ENCODE measurements around the gene CCN6. TPM values are rescaled to one million over a fixed set of nuclear protein-coding genes. Genes with fewer than 3 reads are reported as not detected.
"Not testable (repeated sequence)": the region's sequence is repeated elsewhere in the genome, so short reads cannot be mapped to it uniquely, and the experiment has no call there.

Gene CCN6
- total RNA-seq, 1 experiment from 2014 or later: not detected

DNA sequence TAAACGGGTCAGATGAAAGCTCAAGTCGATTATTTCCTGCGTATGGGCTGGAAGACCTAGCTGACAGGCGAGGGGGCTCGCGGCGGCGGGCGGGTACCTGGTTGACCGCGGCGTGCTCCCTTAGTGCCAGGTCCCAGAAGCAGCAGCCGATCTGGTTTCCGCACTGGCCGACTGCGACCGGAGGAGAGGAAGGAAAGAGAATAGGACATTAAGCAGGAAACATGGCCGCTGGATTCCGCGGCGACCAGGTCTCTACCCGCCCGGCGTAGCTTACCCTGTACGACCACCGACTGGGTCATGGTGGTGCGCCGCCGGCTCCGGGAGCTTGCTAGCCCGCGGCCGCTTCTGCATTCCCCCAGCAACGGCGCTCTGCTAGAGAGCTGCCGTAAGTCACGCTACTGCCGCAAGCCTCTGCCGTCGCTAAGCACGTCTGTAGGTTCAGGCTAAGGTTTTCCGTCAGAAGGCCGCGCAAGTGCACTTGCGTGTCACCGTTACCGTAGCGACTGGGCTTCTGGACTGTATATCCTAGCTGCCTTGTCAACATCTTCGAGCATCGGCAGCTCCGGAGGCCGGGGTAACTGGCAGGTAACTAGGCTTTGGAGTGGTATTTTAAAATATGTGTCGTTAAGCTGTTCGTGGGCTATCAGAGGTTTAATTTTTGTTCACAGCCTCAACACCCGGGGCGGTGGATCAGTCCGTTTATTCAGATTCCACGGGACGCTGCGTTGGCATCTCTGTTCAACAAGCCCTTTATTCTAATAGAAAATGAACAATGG is 33.4 kb downstream of the CCN6 start, which contains the start of the genes FAM229B and TUBE1:
FAM229B (plus strand) TSS at position 456 of the 776 bp plus-strand sequence. CDS start 11,693 bp downstream, outside the sequence.
TUBE1 (minus strand) TSS at position 347 of the 776 bp plus-strand sequence; CDS start at position 299, 48 bp downstream.
- peak; percentile 85 to 92 for DNase-seq (ENCODE audit: low read depth in 1 of 2, low spot score in 2 of 2)
- Histone ChIP-seq H3K36me3 (no peaks in the 10 kb centered on the region), H3K4me1 (replicated peaks) (0 out of 2 replicates have a peak, but pooled peaks cover 3% of the 10 kb centered on the region), H3K9me3 (replicated peaks) (no peaks in the 10 kb centered on the region), H3K27ac (peak within 1 kb of the TSS; percentile 7; the same call in 1 of the 2 replicates), H3K27me3 (replicated peaks) (no peaks in the 10 kb centered on the region), H3K4me3 (peak within 1 kb of the TSS; percentile 59)

DNA sequence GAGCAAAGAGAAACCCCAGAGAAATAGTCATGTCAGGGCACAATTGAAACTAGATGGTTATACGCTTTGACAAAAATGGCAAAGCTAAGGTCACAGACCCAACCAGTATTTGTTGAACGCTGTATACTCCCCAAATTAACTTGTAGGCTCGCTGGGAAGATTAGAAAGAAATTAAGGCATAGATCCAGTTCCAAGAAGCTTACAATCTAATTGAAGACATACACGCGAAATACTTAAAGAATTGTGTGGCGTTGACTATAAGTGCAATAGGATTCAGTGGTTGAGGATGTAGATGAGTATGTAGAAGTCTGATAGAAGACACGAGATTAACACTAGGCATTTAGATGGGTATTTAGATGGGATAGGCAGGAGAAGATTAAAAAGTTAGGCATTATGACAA is 34.0 kb downstream of the CCN6 start:
- Histone ChIP-seq H3K36me3 (no peaks in the 10 kb centered on the region), H3K27ac (peak overlapping the region; percentile 7; the same call in 1 of the 2 replicates), H3K4me1 (replicated peaks) (0 out of 2 replicates have a peak, but pooled peaks cover 3% of the 10 kb centered on the region), H3K9me3 (replicated peaks) (no peaks in the 10 kb centered on the region), H3K27me3 (replicated peaks) (no peaks in the 10 kb centered on the region), H3K4me3 (peak overlapping the region; percentile 59)
- no peak for DNase-seq (ENCODE audit: low read depth in 1 of 2, low spot score in 2 of 2)

DNA sequence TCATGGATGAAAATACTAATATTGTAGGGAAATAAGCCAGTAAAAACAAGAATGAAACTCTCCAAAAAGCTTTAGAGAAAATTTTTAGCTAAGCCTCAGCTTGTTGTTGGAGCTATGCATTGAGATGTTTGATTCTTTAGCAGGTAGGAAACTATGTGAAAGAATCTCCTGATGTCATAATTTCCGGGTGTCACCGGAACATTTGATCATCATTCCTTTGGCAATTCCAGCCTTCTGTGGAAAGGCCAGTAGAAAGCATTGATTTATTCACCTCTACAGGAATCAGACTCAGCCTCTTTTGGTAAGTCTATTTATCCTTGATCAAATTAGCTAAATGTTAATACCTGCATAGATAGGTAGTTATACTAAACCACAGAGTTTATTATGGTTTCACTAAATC is 43.0 kb downstream of the CCN6 start:
- no peaks in the 10 kb centered on the region for H3K4me1 ChIP-seq (replicated peaks)
- no peaks in the 10 kb centered on the region for H3K27me3 ChIP-seq (replicated peaks)
- no peak overlapping the region for H3K4me3 ChIP-seq
- no peak overlapping the region for H3K27ac ChIP-seq
- no peaks in the 10 kb centered on the region for H3K36me3 ChIP-seq
- no peaks in the 10 kb centered on the region for H3K9me3 ChIP-seq (replicated peaks)
- DNase-seq (ENCODE audit: low read depth in 1 of 2, low spot score in 2 of 2): no peak

DNA sequence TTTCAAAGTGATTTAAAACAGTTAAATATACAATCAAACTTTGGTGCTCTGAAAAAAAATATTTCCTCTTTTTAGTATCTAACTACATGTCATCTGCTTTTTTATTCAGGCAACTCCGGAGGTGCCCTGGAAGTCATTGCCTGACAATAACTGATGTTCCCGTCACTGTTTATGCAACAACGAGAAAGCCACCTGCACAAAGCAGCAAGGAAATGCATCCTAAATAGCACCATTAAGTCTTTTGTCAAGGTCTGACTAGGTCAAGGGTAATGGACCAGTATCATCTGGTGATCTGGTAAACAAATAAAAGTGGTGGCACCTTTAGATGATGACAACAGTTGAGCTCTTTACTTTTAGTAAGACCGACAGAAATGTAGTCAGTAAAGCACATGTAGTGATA is 46.7 kb downstream of the CCN6 start:
- Histone ChIP-seq H3K4me3 (no peak overlapping the region), H3K9me3 (replicated peaks) (no peaks in the 10 kb centered on the region), H3K27me3 (replicated peaks) (no peaks in the 10 kb centered on the region), H3K27ac (no peak overlapping the region), H3K4me1 (replicated peaks) (no peaks in the 10 kb centered on the region), H3K36me3 (no peaks in the 10 kb centered on the region)
- DNase-seq (ENCODE audit: low read depth in 1 of 2, low spot score in 2 of 2): no peak

DNA sequence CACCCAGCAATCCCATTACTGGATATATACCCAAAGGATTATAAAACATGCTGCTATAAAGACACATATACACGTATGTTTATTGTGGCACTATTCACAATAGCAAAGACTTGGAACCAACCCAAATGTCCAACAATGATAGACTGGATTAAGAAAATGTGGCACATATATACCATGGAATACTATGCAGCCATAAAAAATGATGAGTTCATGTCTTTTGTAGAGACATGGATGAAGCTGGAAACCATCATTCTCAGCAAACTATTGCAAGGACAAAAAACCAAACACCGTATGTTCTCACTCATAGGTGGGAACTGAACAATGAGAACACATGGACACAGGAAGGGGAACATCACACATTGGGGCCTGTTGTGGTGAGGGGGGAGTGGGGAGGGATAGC is 52.1 kb downstream of the CCN6 start:
- not testable (repeated sequence) for H3K27ac ChIP-seq; H3K36me3 ChIP-seq; H3K9me3 ChIP-seq (replicated peaks); H3K4me3 ChIP-seq; H3K4me1 ChIP-seq (replicated peaks); DNase-seq (ENCODE audit: low read depth in 1 of 2, low spot score in 2 of 2); H3K27me3 ChIP-seq (replicated peaks)

DNA sequence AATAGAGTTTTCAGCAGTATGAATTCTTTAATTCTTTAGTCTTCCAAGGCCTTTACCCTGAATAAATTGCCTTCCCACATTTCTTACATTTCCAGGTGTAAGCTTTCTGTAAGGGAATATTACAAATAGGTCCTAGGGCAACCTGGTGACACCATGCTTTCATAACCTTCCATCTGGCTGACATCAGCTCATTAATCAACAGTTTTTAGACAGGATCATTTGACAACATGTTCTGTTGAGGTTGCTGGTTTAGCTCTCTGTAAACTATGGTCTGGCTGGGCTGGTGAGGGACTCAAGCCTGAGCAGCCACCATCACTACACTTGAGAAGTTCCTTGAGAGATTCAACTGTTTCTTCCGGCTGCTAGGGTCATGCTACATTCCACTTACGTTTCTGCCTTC is 52.7 kb downstream of the CCN6 start:
- Histone ChIP-seq H3K36me3 (no peaks in the 10 kb centered on the region), H3K9me3 (replicated peaks) (no peaks in the 10 kb centered on the region), H3K4me1 (replicated peaks) (no peaks in the 10 kb centered on the region), H3K4me3 (no peak overlapping the region), H3K27ac (no peak overlapping the region), H3K27me3 (replicated peaks) (no peaks in the 10 kb centered on the region)
- DNase-seq (ENCODE audit: low read depth in 1 of 2, low spot score in 2 of 2): no peak

DNA sequence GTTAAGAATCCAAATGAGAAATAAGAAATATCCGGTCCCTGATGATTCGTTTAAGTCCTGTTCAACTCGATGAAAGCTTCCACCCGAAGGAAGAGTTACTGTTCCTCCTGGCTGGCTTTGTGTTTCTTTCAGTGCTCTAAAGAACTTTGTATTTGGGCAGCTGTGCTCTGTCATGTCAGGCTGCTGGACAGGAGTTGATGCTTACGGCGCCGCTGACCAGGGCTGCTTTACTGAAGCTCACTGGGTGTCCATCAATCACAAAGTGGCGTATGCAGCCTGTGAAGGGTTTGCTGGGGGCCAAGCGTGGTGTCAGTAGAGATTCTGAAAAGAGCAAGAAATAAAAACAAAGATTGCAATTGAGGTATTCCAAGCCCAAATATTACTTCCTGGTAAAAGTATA is 55.4 kb downstream of the CCN6 start:
- Histone ChIP-seq H3K4me1 (replicated peaks) (peaks cover 6% of the 10 kb centered on the region), H3K27me3 (replicated peaks) (no peaks in the 10 kb centered on the region), H3K27ac (no peak overlapping the region), H3K36me3 (no peaks in the 10 kb centered on the region), H3K4me3 (no peak overlapping the region), H3K9me3 (replicated peaks) (0 out of 2 replicates have a peak, but pooled peaks cover 3% of the 10 kb centered on the region)
- no peak for DNase-seq (ENCODE audit: low read depth in 1 of 2, low spot score in 2 of 2)

DNA sequence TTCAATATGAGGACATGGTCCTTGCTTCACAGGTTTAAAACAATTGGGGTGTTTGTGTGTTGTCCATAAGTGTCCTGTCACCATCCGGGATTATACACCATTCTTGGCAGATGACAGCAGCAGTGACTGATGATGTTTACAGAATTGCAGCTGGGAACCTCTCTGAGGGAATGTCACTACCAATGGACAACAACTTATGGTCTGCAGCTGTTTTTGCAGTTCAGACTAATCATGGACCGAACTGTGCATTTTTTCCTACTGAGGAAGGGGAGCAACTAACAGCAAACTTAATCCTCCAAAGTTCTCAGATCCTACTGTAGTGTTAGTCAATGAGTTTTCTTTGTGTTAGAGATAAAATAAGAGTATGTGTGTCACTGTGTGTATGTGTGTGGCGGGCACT is 59.5 kb downstream of the CCN6 start:
- Histone ChIP-seq H3K36me3 (no peaks in the 10 kb centered on the region), H3K9me3 (replicated peaks) (0 out of 2 replicates have a peak, but pooled peaks cover 3% of the 10 kb centered on the region), H3K4me1 (replicated peaks) (peaks cover 13% of the 10 kb centered on the region), H3K27ac (no peak overlapping the region), H3K27me3 (replicated peaks) (no peaks in the 10 kb centered on the region), H3K4me3 (no peak overlapping the region)
- DNase-seq (ENCODE audit: low read depth in 1 of 2, low spot score in 2 of 2): no peak

DNA sequence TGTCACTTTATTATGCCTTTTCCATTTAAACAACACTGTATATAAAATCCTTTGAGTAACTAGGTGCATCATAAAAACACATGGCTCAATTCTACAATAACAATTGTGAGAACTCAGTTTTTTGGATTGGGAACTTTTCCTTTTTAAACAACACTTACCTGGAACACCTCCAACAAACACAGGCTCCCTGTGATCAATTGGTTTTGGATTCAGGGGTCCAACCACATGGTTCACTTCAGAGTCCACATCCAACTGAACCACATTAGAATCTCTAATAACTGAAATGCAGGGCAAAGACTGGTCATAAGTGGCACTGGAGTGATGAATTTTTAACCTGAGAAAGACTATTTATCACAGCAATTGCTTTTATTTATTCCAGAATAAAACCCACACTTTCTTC is 60.0 kb downstream of the CCN6 start:
- DNase-seq (ENCODE audit: low read depth in 1 of 2, low spot score in 2 of 2): no peak
- H3K27me3 ChIP-seq (replicated peaks): no peaks in the 10 kb centered on the region
- no peak overlapping the region for H3K4me3 ChIP-seq
- H3K27ac ChIP-seq: no peak overlapping the region
- 0 out of 2 replicates have a peak, but pooled peaks cover 3% of the 10 kb centered on the region for H3K9me3 ChIP-seq (replicated peaks)
- peaks cover 13% of the 10 kb centered on the region for H3K4me1 ChIP-seq (replicated peaks)
- H3K36me3 ChIP-seq: no peaks in the 10 kb centered on the region

DNA sequence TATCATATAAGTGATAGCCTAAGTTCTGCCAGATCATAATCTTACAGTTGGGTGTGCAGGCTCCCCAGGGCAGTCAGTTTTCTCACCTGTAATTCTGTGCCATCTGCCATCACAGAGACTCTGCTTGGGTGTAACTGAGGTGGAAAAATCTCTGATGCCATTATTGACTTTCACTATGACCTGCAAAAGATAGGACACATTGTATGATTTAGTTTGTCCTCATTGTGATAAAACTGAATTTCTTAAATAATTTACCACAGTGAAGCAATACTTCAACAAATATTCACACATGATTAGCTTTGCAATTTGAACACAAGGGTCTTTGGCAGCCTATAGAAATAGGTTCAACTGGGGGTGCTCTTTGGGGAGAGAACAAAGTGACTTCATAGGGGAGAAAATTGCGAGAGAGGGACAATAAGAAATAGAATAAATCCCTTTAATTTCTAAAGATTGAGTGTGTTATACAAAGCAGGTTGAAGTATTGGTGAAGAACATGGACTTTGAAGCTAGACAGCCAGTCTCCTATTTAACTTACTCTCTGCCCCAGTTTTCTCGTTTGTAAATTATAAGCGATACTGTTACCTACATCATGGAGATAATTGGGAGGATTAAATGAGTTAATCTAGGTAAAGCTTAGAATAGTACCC is 60.8 kb downstream of the CCN6 start:
- H3K9me3 ChIP-seq (replicated peaks): 0 out of 2 replicates have a peak, but pooled peaks cover 3% of the 10 kb centered on the region
- no peak overlapping the region for H3K4me3 ChIP-seq
- no peaks in the 10 kb centered on the region for H3K27me3 ChIP-seq (replicated peaks)
- no peaks in the 10 kb centered on the region for H3K36me3 ChIP-seq
- H3K4me1 ChIP-seq (replicated peaks): peaks cover 13% of the 10 kb centered on the region
- no peak for DNase-seq (ENCODE audit: low read depth in 1 of 2, low spot score in 2 of 2)
- no peak overlapping the region for H3K27ac ChIP-seq

DNA sequence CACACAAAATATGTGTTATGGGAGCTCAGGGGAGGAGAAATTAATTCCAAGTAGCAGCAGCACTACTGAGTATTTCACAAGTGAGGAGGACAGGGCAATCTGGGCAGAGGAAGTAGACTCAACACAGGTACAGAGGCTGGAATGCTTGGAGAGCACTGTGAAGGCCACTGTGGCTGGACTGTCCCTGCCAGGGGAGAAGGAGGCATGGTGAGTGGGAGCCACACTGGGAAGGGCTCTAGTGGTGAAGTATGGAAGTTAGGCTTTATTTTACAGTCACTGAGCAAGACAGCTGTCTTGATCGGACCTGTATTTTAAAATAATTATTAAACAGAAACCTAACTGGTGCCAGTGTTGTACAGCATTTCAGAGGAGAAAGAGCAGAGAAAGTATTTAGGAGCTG is 62.3 kb downstream of the CCN6 start:
- Histone ChIP-seq H3K4me1 (replicated peaks) (peaks cover 13% of the 10 kb centered on the region), H3K27me3 (replicated peaks) (no peaks in the 10 kb centered on the region), H3K36me3 (no peaks in the 10 kb centered on the region), H3K4me3 (no peak overlapping the region), H3K9me3 (replicated peaks) (0 out of 2 replicates have a peak, but pooled peaks cover 3% of the 10 kb centered on the region), H3K27ac (no peak overlapping the region)
- no peak for DNase-seq (ENCODE audit: low read depth in 1 of 2, low spot score in 2 of 2)

DNA sequence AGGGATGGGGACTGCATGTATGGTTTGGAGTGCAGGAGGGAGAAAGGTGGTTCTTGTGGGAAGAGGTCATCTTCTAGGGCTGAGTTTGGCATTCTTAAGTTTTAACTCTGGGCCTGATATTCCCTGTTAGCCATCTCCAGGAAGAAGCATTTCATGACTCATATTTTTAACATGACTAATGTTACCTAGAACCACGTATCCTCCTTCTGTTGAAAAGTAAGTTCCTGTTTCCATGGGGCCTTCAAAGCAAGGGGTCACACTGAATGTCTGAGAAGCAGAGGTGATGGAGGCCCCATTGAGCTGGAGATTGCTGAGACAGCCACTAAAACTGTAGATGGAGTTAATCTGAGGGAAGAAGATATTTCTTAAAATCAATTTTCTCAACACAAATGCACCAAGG is 63.6 kb downstream of the CCN6 start:
- Histone ChIP-seq H3K27ac (no peak overlapping the region), H3K4me3 (no peak overlapping the region), H3K27me3 (replicated peaks) (no peaks in the 10 kb centered on the region), H3K9me3 (replicated peaks) (0 out of 2 replicates have a peak, but pooled peaks cover 3% of the 10 kb centered on the region), H3K36me3 (no peaks in the 10 kb centered on the region), H3K4me1 (replicated peaks) (peaks cover 13% of the 10 kb centered on the region)
- DNase-seq (ENCODE audit: low read depth in 1 of 2, low spot score in 2 of 2): no peak

DNA sequence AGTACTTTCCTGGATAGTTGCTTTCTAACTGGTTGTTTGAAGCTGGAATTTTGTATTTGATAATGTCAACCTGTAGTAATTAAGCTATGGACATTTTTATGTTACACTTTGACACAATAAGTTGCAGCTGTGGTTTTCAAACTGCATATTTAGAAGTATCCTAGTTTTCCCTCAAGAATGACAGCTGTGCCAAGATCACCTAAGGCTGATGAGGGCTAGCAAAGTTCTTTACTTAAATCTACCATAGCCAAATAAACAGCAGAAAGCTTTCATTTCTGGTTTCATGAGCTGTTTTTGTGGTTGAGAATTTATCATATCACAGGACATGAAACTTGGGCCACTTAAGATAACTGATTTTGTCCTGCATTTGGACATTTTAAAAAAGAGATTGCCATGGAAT is 64.1 kb downstream of the CCN6 start:
- Histone ChIP-seq H3K36me3 (no peaks in the 10 kb centered on the region), H3K27me3 (replicated peaks) (no peaks in the 10 kb centered on the region), H3K4me3 (no peak overlapping the region), H3K4me1 (replicated peaks) (peaks cover 13% of the 10 kb centered on the region), H3K9me3 (replicated peaks) (0 out of 2 replicates have a peak, but pooled peaks cover 3% of the 10 kb centered on the region), H3K27ac (no peak overlapping the region)
- DNase-seq (ENCODE audit: low read depth in 1 of 2, low spot score in 2 of 2): no peak
